ENCODE data around the gene NCOA3.
"Not testable (repeated sequence)": the region's sequence is repeated elsewhere in the genome, so short reads cannot be mapped to it uniquely, and the experiment has no call there.

NCOA3 gene

GRCh38 chr20:47498606-47499005, 3.1 kb upstream of the NCOA3 start:
- in situ Hi-C loops (cut with HindIII; ENCODE audit: low pct_ligation_motif_present, low sequenced_read_pairs): no loop called here
- no peak for DNase-seq
- H3K4me3 ChIP-seq (ENCODE audit: low read depth, low read length): no peak overlapping the region
- no peaks in the 10 kb centered on the region for H3K27me3 ChIP-seq (replicated peaks)
- no peak for TF ChIP-seq CTCF (IDR thresholded peaks at IDR 0.05; ENCODE audit: low read depth, low read length, missing control alignments)
- H3K36me3 ChIP-seq (replicated peaks): no peaks in the 10 kb centered on the region
- H3K27ac ChIP-seq: no peak overlapping the region

- no peak overlapping the region for H3K4me3 ChIP-seq (ENCODE audit: low read depth, low read length)
- DNase-seq: no peak
- H3K27me3 ChIP-seq (replicated peaks): no peaks in the 10 kb centered on the region
- no peak overlapping the region for H3K27ac ChIP-seq
- in situ Hi-C loops (cut with HindIII; ENCODE audit: low pct_ligation_motif_present, low sequenced_read_pairs): no loop called here
- TF ChIP-seq CTCF (IDR thresholded peaks at IDR 0.05; ENCODE audit: low read depth, low read length, missing control alignments): no peak
- no peaks in the 10 kb centered on the region for H3K36me3 ChIP-seq (replicated peaks)
Observed at GRCh38 chr20:47499053-47499452, 2.6 kb upstream of the NCOA3 start.

- in situ Hi-C loops (cut with HindIII; ENCODE audit: low pct_ligation_motif_present, low sequenced_read_pairs); H3K27ac ChIP-seq; DNase-seq; H3K4me3 ChIP-seq (ENCODE audit: low read depth, low read length); H3K27me3 ChIP-seq (replicated peaks); H3K36me3 ChIP-seq (replicated peaks): not testable (repeated sequence)
Observed at GRCh38 chr20:47500082-47500481, 1.6 kb upstream of the NCOA3 start.

GRCh38 chr20:47500554-47500953, 1.1 kb upstream of the NCOA3 start:
- in situ Hi-C loops (cut with HindIII; ENCODE audit: low pct_ligation_motif_present, low sequenced_read_pairs): no loop called here
- Histone ChIP-seq H3K27ac (no peak overlapping the region), H3K36me3 (replicated peaks) (no peaks in the 10 kb centered on the region), H3K4me3 (ENCODE audit: low read depth, low read length) (no peak overlapping the region), H3K27me3 (replicated peaks) (no peaks in the 10 kb centered on the region)
- no peak for DNase-seq
- TF ChIP-seq CTCF (IDR thresholded peaks at IDR 0.05; ENCODE audit: low read depth, low read length, missing control alignments): no peak

GRCh38 chr20:47501116-47501481, 588 bp upstream of the NCOA3 start:
- no peak for TF ChIP-seq CTCF (IDR thresholded peaks at IDR 0.05; ENCODE audit: low read depth, low read length, missing control alignments)
- Histone ChIP-seq H3K4me3 (ENCODE audit: low read depth, low read length) (peak overlapping the region; percentile 83), H3K27ac (peak overlapping the region; percentile 52), H3K36me3 (replicated peaks) (no peaks in the 10 kb centered on the region), H3K27me3 (replicated peaks) (no peaks in the 10 kb centered on the region)
- in situ Hi-C loops (cut with HindIII; ENCODE audit: low pct_ligation_motif_present, low sequenced_read_pairs): no loop called here
- no peak for DNase-seq

GRCh38 chr20:47502271-47503239, 868 bp downstream of the NCOA3 start:
- TF ChIP-seq CTCF (IDR thresholded peaks at IDR 0.05; ENCODE audit: low read depth, low read length, missing control alignments): no peak
- peak overlapping the region; percentile 52 for H3K27ac ChIP-seq
- peak; percentile 11 for DNase-seq
- H3K27me3 ChIP-seq (replicated peaks): no peaks in the 10 kb centered on the region
- H3K4me3 ChIP-seq (ENCODE audit: low read depth, low read length): peak overlapping the region; percentile 83
- H3K36me3 ChIP-seq (replicated peaks): no peaks in the 10 kb centered on the region
- in situ Hi-C loops (cut with HindIII; ENCODE audit: low pct_ligation_motif_present, low sequenced_read_pairs): no loop called here

Data from brain microvascular endothelial cell (primary cell).